ENCODE data around the gene STXBP6. TPM values are rescaled to one million over a fixed set of nuclear protein-coding genes. Genes with fewer than 3 reads are reported as not detected.

The STXBP6 gene
- polyA plus RNA-seq, 1 donor (not counting 4 experiments of a cell fraction or from before 2014, with no cell fraction given): 1.4 TPM

DNA sequence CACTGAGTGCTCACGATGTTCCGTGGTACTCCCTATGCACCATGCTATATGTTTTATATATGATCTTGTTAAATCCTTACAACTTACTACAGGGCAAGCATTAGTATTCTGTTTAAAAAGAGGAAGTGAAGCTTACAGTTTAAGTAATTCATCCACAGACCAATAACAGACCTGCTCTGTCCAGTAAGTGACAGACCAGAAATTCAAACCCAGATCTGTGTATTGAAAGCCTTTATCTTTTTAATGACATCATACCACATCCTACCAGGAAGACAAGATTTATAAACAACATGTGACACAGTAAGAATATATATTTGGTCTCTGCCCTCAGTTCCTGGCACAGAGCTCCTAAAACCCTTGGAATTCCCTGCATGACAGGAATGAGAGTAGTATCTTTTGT, 206.5 kb downstream of the STXBP6 start:
- no peak for DNase-seq (ENCODE audit: low read depth, low spot score)
- dilution Hi-C loops (cut with MboI; ENCODE audit: extremely low pct_ligation_motif_present, low sequenced_read_pairs): no loop called here
- H3K9ac ChIP-seq (ENCODE audit: control insufficient read depth, extremely low read depth, insufficient read depth, low read length): no peak overlapping the region
- no peak overlapping the region for H2AFZ ChIP-seq (ENCODE audit: control insufficient read depth, low read length)
- H3K4me3 ChIP-seq (ENCODE audit: control insufficient read depth in 2 of 3, extremely low read depth in 1 of 3, insufficient read depth in 2 of 3, low read depth in 1 of 3, low read length in 3 of 3): no peak overlapping the region
- no peaks in the 10 kb centered on the region for H3K4me1 ChIP-seq (ENCODE audit: control insufficient read depth, extremely low read depth, insufficient read depth, low read length)
- H3K36me3 ChIP-seq (ENCODE audit: control insufficient read depth in 2 of 2, extremely low read depth in 1 of 2, insufficient read depth in 2 of 2, low read length in 2 of 2): no peaks in the 10 kb centered on the region
- no peak for FAIRE-seq
- no peaks in the 10 kb centered on the region for H3K9me3 ChIP-seq (ENCODE audit: control insufficient read depth, low read depth, low read length)
- H4K20me1 ChIP-seq (ENCODE audit: control insufficient read depth, extremely low read depth, insufficient read depth, low read length): no peaks in the 10 kb centered on the region
- no peak overlapping the region for H3K27ac ChIP-seq (ENCODE audit: control insufficient read depth, insufficient read depth, low read length)
- no peak overlapping the region for H3K4me2 ChIP-seq (ENCODE audit: control insufficient read depth, extremely low read depth, insufficient read depth, low read depth, low read length)
- no peak for TF ChIP-seq EZH2 (IDR thresholded peaks at IDR 0.05; ENCODE audit: low read length)
- TF ChIP-seq, protein P1, sequence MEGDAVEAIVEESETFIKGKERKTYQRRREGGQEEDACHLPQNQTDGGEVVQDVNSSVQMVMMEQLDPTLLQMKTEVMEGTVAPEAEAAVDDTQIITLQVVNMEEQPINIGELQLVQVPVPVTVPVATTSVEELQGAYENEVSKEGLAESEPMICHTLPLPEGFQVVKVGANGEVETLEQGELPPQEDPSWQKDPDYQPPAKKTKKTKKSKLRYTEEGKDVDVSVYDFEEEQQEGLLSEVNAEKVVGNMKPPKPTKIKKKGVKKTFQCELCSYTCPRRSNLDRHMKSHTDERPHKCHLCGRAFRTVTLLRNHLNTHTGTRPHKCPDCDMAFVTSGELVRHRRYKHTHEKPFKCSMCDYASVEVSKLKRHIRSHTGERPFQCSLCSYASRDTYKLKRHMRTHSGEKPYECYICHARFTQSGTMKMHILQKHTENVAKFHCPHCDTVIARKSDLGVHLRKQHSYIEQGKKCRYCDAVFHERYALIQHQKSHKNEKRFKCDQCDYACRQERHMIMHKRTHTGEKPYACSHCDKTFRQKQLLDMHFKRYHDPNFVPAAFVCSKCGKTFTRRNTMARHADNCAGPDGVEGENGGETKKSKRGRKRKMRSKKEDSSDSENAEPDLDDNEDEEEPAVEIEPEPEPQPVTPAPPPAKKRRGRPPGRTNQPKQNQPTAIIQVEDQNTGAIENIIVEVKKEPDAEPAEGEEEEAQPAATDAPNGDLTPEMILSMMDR (optimal IDR thresholded peaks at IDR 0.05 in 1 of 3, IDR thresholded peaks at IDR 0.05 in 1 of 3, conservative IDR thresholded peaks at IDR 0.05 in 1 of 3; ENCODE audit: extremely low read depth in 1 of 3, insufficient read depth in 2 of 3, low read length in 3 of 3): no peak
- no peaks in the 10 kb centered on the region for H3K27me3 ChIP-seq (ENCODE audit: control insufficient read depth, extremely low read depth, insufficient read depth, low read length)
- H3K9me1 ChIP-seq (ENCODE audit: control insufficient read depth, extremely low read depth, insufficient read depth, low read length): no peaks in the 10 kb centered on the region
- H3K79me2 ChIP-seq (ENCODE audit: control insufficient read depth, insufficient read depth, low read length): no peaks in the 10 kb centered on the region

DNA sequence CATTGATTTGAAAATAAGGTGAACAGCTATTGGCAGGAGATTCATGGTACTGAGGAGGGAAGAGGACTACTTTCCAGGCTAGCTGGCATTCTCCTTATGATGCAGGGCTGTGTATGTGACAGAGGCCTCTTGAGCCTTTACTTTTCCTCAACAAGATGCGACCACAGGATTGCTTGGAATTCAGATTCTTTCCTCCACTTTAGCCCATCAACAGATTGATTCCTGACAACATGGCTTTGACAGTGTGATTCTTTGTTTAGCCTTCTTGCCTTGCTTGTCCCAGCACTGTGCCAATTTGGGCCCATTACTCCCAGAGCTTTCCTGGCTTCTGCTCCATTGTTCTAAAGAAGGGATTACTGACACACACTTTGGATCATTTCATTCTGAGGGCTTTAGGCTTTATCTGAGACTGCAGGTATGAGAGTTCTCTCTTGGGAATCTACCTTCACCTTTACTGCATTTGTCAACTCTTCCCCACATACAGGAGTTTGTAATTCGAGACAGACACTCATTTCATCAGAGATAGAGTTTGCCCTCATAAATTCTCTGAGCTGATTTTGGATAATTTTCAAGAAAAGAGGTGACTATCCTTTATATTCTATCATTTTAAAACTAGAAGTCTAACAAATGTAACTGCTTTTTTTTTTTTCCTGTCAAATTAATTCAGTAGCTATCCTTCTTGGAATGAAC, 209.6 kb downstream of the STXBP6 start:
- no peaks in the 10 kb centered on the region for H3K9me3 ChIP-seq (ENCODE audit: control insufficient read depth, low read depth, low read length)
- no peaks in the 10 kb centered on the region for H3K4me1 ChIP-seq (ENCODE audit: control insufficient read depth, extremely low read depth, insufficient read depth, low read length)
- no peak overlapping the region for H2AFZ ChIP-seq (ENCODE audit: control insufficient read depth, low read length)
- DNase-seq (ENCODE audit: low read depth, low spot score): no peak
- H3K9me1 ChIP-seq (ENCODE audit: control insufficient read depth, extremely low read depth, insufficient read depth, low read length): no peaks in the 10 kb centered on the region
- H3K36me3 ChIP-seq (ENCODE audit: control insufficient read depth in 2 of 2, extremely low read depth in 1 of 2, insufficient read depth in 2 of 2, low read length in 2 of 2): no peaks in the 10 kb centered on the region
- H3K27ac ChIP-seq (ENCODE audit: control insufficient read depth, insufficient read depth, low read length): no peak overlapping the region
- H3K4me2 ChIP-seq (ENCODE audit: control insufficient read depth, extremely low read depth, insufficient read depth, low read depth, low read length): no peak overlapping the region
- FAIRE-seq: no peak
- TF ChIP-seq, protein P1 (optimal IDR thresholded peaks at IDR 0.05 in 1 of 3, IDR thresholded peaks at IDR 0.05 in 1 of 3, conservative IDR thresholded peaks at IDR 0.05 in 1 of 3; ENCODE audit: extremely low read depth in 1 of 3, insufficient read depth in 2 of 3, low read length in 3 of 3): no peak
- no peak for TF ChIP-seq EZH2 (IDR thresholded peaks at IDR 0.05; ENCODE audit: low read length)
- H3K9ac ChIP-seq (ENCODE audit: control insufficient read depth, extremely low read depth, insufficient read depth, low read length): no peak overlapping the region
- dilution Hi-C loops (cut with MboI; ENCODE audit: extremely low pct_ligation_motif_present, low sequenced_read_pairs): no loop called here
- no peaks in the 10 kb centered on the region for H4K20me1 ChIP-seq (ENCODE audit: control insufficient read depth, extremely low read depth, insufficient read depth, low read length)
- no peak overlapping the region for H3K4me3 ChIP-seq (ENCODE audit: control insufficient read depth in 2 of 3, extremely low read depth in 1 of 3, insufficient read depth in 2 of 3, low read depth in 1 of 3, low read length in 3 of 3)
- H3K79me2 ChIP-seq (ENCODE audit: control insufficient read depth, insufficient read depth, low read length): no peaks in the 10 kb centered on the region
- no peaks in the 10 kb centered on the region for H3K27me3 ChIP-seq (ENCODE audit: control insufficient read depth, extremely low read depth, insufficient read depth, low read length)
